Type B pancreatic cell (in vitro differentiated cells): ENCODE measurements around the gene RPS3A. TPM values are rescaled to one million over a fixed set of nuclear protein-coding genes. Genes with fewer than 3 reads are reported as not detected.

ENCODE experiments used
- DNase-seq: peaks from one replicate; pipeline ENCODE4 v3.0.0; 2021; ENCODE audit warnings: mixed read lengths; ENCODE audit not compliant: unreplicated experiment; ENCODE audit errors: extremely low spot score
- H3K27ac Mint-ChIP-seq: 2 replicates; pipeline ENCODE4 v1.8.0; 2021; ENCODE audit warnings: mild to moderate bottlenecking, mixed read lengths
- H3K27me3 Mint-ChIP-seq: 2 replicates; pipeline ENCODE4 v1.8.0; 2021; ENCODE audit warnings: mixed read lengths
- H3K36me3 Mint-ChIP-seq: 2 replicates; pipeline ENCODE4 v1.8.0; 2021; ENCODE audit warnings: mixed read lengths
- H3K4me1 Mint-ChIP-seq: one replicate; pipeline ENCODE4 v1.8.0; 2021; ENCODE audit warnings: mixed read lengths; ENCODE audit not compliant: unreplicated experiment
- H3K4me3 Mint-ChIP-seq: 2 replicates; pipeline ENCODE4 v1.8.0; 2021; ENCODE audit warnings: mild to moderate bottlenecking, mixed read lengths
- H3K9me3 Mint-ChIP-seq: 2 replicates; pipeline ENCODE4 v1.8.0; 2021; ENCODE audit warnings: mixed read lengths
- CTCF ChIP-seq: fragments of 200-600 bp; sonication (generic); conservative IDR thresholded peaks from 2 replicates; pipeline ENCODE4 v1.5.0; 2021; ENCODE audit warnings: antibody characterized with exemption, mild to moderate bottlenecking
- total RNA-seq: library from RNA; stranded (reverse); gene quantifications from 2 replicates; pipeline ENCODE4 v1.2.1, GENCODE V29; 2021; ENCODE audit warnings: low replicate concordance

The RPS3A gene
- total RNA-seq, 1 donor from 2014 or later, result 2,778 TPM

DNA sequence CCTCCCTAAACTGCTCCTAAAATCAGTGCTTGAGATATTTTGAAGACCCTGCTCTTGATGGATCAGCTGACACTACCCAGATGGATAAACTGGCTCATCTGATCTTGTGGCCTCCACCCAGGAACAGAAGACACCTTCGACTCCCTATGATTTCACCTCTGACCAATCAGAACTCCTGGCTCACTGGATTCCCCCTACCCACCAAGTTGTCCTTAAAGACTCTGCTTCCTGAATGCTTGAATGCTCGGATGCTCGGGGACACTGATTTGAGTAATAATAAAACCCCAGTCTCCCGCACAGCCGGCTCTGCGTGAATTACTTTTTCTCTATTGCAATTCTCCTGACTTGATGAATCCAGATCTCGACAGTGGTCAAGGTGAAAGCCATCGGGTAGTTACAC, 12.0 kb upstream of the RPS3A start:
- H3K4me3 Mint-ChIP-seq, result no peak overlapping the region

DNA sequence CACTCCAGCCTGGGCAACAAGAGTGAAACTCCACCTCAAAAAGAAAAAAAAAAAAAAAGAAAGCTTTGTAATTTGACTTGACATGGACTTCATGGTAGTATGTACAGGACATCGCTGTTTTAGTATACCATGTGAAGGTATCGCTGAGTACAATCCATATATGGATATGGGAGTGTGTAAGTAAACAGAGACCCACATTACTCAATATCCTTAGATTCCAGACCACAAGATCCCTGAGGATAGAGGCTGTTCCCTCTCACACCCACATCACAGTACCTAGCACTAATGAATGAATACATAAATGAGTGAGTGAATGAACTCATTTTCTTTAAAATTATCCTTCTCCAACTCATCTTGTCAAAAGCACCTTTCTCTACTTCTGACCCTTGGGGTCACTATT, 8.4 kb upstream of the RPS3A start:
- no peak overlapping the region for H3K27ac Mint-ChIP-seq
- H3K4me3 Mint-ChIP-seq, result no peak overlapping the region
- TF ChIP-seq CTCF, result no peak
- no peaks in the 10 kb centered on the region for H3K9me3 Mint-ChIP-seq
- no peak for DNase-seq
- no peaks in the 10 kb centered on the region for H3K4me1 Mint-ChIP-seq
- H3K36me3 Mint-ChIP-seq, result no peaks in the 10 kb centered on the region
- no peaks in the 10 kb centered on the region for H3K27me3 Mint-ChIP-seq

More for the DNA sequence above, 12.0 kb upstream of the RPS3A start:
- Mint-ChIP-seq H3K4me1 (no peaks in the 10 kb centered on the region), H3K36me3 (no peaks in the 10 kb centered on the region), H3K27ac (no peak overlapping the region), H3K27me3 (no peaks in the 10 kb centered on the region), H3K9me3 (no peaks in the 10 kb centered on the region)
- no peak for DNase-seq
- TF ChIP-seq CTCF, result no peak

- TF ChIP-seq CTCF, result no peak
- no peaks in the 10 kb centered on the region for H3K4me1 Mint-ChIP-seq
- H3K27me3 Mint-ChIP-seq, result no peaks in the 10 kb centered on the region
Observed at GRCh38 chr4:151092488-151092887, 6.9 kb upstream of the RPS3A start.

DNA sequence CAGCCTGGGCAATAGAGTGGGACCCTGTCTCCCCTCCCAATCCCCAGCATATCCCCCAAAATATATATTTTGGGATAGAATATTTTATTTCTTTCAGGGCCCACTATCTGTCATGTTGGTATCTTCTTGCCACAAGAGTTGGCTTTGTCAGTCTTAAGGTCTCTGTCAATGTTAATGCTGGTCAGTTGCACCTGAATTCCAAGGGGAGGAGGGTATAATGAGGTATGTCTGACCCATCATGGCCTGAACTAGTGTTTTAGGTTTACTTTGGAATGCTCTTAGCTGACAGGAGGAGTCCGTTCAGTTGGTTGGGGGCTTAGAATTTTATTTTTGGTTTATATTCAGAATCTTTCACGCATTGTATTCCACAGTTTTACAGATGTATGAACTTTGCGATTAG, 6.2 kb upstream of the RPS3A start:
- no peak for TF ChIP-seq CTCF
- Mint-ChIP-seq H3K27ac (no peak overlapping the region), H3K4me3 (no peak overlapping the region), H3K4me1 (no peaks in the 10 kb centered on the region), H3K36me3 (no peaks in the 10 kb centered on the region), H3K27me3 (no peaks in the 10 kb centered on the region), H3K9me3 (no peaks in the 10 kb centered on the region)
- DNase-seq, result no peak

More at GRCh38 chr4:151092488-151092887, 6.9 kb upstream of the RPS3A start:
- Mint-ChIP-seq H3K4me3 (no peak overlapping the region), H3K36me3 (no peaks in the 10 kb centered on the region), H3K27ac (no peak overlapping the region), H3K9me3 (no peaks in the 10 kb centered on the region)
- DNase-seq, result no peak

GRCh38 chr4:151094290-151094751, 5.1 kb upstream of the RPS3A start:
- Mint-ChIP-seq H3K27me3 (no peaks in the 10 kb centered on the region), H3K4me1 (peaks cover 3% of the 10 kb centered on the region), H3K27ac (no peak overlapping the region), H3K9me3 (no peaks in the 10 kb centered on the region), H3K4me3 (no peak overlapping the region), H3K36me3 (no peaks in the 10 kb centered on the region)
- no peak for TF ChIP-seq CTCF
- DNase-seq, result no peak

GRCh38 chr4:151095142-151095541, 4.3 kb upstream of the RPS3A start:
- no peak for TF ChIP-seq CTCF
- Mint-ChIP-seq H3K27ac (no peak overlapping the region), H3K4me3 (no peak overlapping the region), H3K9me3 (no peaks in the 10 kb centered on the region), H3K27me3 (no peaks in the 10 kb centered on the region), H3K36me3 (peaks cover 3% of the 10 kb centered on the region), H3K4me1 (peaks cover 5% of the 10 kb centered on the region)
- no peak for DNase-seq
